Measurements from ENCODE around the gene PDE8A. TPM values are rescaled to one million over a fixed set of nuclear protein-coding genes. Genes with fewer than 3 reads are reported as not detected.

The PDE8A gene
- total RNA-seq, 1 donor from 2014 or later = 22.9 TPM

DNA sequence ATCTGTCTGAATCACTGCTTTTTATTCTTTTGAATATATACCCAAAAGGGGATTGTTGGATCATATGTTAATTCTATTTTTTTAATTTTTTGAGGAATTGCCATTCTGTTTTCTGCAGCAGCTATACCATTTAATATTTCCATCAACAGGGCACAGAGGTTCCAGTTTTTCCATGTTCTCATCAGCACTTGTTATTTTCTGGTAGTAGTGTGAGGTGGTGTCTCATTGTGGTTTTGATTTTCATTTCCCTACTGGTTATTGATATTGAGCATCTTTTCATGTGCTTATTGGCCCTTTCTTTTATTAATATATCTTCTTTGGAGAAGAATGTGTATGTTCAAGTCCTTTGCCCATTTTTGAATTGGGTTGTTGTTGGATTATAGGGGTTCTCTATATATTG lies 68.1 kb downstream of the PDE8A start:
- H3K36me3 ChIP-seq = no peaks in the 10 kb centered on the region
- peaks cover 0 to 2% of the 10 kb centered on the region in 2 donors for H3K4me1 ChIP-seq
- no peaks in the 10 kb centered on the region for H3K27me3 ChIP-seq
- DNase-seq (ENCODE audit: low spot score in 2 of 2) = no peak
- intact Hi-C loops (cut with DNase I) = loop anchor here (10.0 kb wide), 1 partner anchor 185 kb away; no protein-coding TSS in a partner anchor
- H3K4me3 ChIP-seq = no peak overlapping the region
- no peaks in the 10 kb centered on the region for H3K9me3 ChIP-seq
- TF ChIP-seq, protein P1, sequence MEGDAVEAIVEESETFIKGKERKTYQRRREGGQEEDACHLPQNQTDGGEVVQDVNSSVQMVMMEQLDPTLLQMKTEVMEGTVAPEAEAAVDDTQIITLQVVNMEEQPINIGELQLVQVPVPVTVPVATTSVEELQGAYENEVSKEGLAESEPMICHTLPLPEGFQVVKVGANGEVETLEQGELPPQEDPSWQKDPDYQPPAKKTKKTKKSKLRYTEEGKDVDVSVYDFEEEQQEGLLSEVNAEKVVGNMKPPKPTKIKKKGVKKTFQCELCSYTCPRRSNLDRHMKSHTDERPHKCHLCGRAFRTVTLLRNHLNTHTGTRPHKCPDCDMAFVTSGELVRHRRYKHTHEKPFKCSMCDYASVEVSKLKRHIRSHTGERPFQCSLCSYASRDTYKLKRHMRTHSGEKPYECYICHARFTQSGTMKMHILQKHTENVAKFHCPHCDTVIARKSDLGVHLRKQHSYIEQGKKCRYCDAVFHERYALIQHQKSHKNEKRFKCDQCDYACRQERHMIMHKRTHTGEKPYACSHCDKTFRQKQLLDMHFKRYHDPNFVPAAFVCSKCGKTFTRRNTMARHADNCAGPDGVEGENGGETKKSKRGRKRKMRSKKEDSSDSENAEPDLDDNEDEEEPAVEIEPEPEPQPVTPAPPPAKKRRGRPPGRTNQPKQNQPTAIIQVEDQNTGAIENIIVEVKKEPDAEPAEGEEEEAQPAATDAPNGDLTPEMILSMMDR (IDR thresholded peaks at IDR 0.05) = no peak
- no peak overlapping the region for H3K27ac ChIP-seq

DNA sequence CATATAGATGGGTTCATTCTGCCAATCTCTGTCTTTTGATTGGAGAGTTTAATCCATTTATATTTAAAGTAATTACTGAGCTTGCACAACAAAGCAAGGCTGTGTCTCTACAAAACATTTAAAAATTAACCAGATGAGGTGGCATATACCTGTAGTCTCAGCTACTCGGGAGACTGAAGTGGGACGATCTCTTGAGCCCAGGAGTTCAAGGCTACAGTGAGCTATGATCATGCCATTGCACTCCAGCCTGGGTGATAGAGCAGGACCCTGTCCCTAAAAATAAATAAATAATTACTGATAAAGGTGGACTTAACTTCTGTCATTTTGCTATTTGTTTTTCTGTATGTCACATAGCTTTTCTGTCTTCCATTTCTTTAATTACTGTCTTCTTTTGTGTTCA lies 78.1 kb downstream of the PDE8A start:
- Histone ChIP-seq H3K36me3 (no peaks in the 10 kb centered on the region), H3K4me3 (no peak overlapping the region), H3K27me3 (no peaks in the 10 kb centered on the region), H3K27ac (no peak overlapping the region), H3K4me1 (no peaks in the 10 kb centered on the region), H3K9me3 (peaks cover 0 to 7% of the 10 kb centered on the region in 2 donors)
- TF ChIP-seq, protein P1 (IDR thresholded peaks at IDR 0.05) = no peak
- intact Hi-C loops (cut with DNase I) = no loop called here
- DNase-seq (ENCODE audit: low spot score in 2 of 2) = no peak

DNA sequence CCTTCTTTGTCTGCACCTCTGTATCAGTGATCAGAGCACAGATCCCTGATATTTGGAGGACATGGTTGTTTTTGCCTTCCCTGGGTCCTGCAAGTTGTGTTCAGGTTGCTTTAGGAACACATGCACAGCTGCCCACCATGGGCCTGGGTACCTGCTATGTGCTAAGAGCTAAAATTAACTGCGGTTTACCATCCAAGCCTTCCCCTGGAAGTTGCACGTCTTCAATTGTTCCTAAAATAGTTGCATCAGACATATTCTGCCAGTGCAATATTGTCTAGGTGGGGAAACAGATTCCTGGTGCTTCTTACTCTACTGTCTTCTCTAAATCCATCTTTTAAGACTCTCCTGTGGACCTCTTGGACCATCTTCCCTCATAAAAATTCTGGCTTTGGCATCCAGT lies 80.9 kb downstream of the PDE8A start:
- intact Hi-C loops (cut with DNase I) = no loop called here
- TF ChIP-seq, protein P1 (IDR thresholded peaks at IDR 0.05) = no peak
- no peak overlapping the region for H3K4me3 ChIP-seq

DNA sequence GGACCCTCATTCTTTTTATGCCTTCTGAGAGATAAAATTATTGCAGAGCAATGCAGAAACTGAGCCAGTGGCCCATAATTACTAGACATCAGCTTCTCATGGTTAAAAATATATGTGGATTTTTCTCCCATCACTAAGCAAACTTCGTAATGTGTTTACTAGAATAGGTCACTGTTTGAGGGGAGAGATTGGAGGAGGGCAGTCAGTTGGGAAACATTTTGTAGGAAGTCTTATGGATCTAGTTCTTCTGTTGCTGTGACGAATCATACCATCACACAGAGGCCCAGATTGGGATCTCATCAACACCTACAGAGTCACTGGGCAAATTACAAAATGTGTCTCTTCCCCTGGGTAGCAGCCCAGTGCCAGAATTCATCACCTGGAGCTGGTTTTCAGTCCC lies 81.4 kb downstream of the PDE8A start:
- Histone ChIP-seq H3K9me3 (peaks cover 0 to 7% of the 10 kb centered on the region in 2 donors), H3K27me3 (no peaks in the 10 kb centered on the region), H3K4me1 (no peaks in the 10 kb centered on the region), H3K4me3 (no peak overlapping the region), H3K27ac (no peak overlapping the region), H3K36me3 (peaks cover 3 to 6% of the 10 kb centered on the region in 2 donors)
- intact Hi-C loops (cut with DNase I) = no loop called here
- TF ChIP-seq, protein P1 (IDR thresholded peaks at IDR 0.05) = no peak
- no peak for DNase-seq (ENCODE audit: low spot score in 2 of 2)

More for the DNA sequence above, 80.9 kb downstream of the PDE8A start:
- H3K36me3 ChIP-seq = peaks cover 1 to 3% of the 10 kb centered on the region in 2 donors
- H3K27me3 ChIP-seq = no peaks in the 10 kb centered on the region
- peaks cover 0 to 7% of the 10 kb centered on the region in 2 donors for H3K9me3 ChIP-seq
- H3K4me1 ChIP-seq = no peaks in the 10 kb centered on the region
- DNase-seq (ENCODE audit: low spot score in 2 of 2) = no peak
- no peak overlapping the region for H3K27ac ChIP-seq

DNA sequence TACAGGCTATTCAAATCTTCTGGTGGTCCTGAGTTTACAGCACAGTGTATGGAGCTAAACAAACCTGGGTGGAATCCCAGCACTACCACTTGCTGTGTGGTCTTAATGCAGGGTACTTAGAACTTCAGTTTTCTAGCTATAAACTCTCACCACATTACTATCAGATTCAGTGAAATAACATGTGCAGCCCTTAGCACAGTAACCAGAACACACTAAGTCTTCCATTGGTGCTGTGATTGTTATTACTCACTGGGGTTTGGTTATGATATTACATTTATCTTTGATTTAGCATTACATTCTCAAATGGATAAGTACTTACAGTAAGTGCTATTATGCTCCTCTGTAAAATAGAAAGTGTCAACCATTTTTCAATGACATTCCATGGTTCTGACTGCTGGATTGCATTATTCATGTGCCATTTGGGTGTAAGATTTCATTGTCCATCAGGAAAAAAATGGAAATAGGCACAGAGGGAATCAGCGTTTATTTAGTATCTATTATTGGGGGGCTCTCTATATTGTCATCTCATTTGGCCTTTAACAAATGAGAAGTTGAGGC lies 81.9 kb downstream of the PDE8A start:
- Histone ChIP-seq H3K4me1 (no peaks in the 10 kb centered on the region), H3K27me3 (no peaks in the 10 kb centered on the region), H3K36me3 (peaks cover 3 to 12% of the 10 kb centered on the region in 2 donors), H3K27ac (no peak overlapping the region), H3K9me3 (peaks cover 0 to 7% of the 10 kb centered on the region in 2 donors), H3K4me3 (no peak overlapping the region)
- intact Hi-C loops (cut with DNase I) = no loop called here
- TF ChIP-seq, protein P1 (IDR thresholded peaks at IDR 0.05) = no peak
- DNase-seq (ENCODE audit: low spot score in 2 of 2) = no peak

DNA sequence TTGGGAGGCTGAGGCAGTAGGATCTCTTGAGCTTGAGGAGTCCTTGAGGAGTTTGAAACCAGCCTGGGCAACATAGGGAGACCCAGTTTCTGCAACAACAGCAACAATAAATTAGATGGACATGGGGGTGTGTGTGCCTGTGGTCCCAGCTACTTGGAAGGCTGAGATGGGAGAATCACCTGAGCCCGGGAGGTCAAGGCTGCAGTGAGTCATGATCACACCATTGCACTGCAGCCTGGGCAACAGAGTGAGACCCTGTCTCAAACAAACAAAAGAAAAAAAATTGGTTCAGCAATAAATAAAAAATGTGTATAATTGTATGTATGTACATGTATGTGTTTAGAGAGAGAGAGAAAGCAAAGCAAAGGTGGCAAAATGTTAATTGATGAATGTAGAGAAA lies 83.1 kb downstream of the PDE8A start:
- intact Hi-C loops (cut with DNase I) = no loop called here
- no peak for DNase-seq (ENCODE audit: low spot score in 2 of 2)
- H3K36me3 ChIP-seq = peaks cover 3 to 12% of the 10 kb centered on the region in 2 donors
- H3K4me3 ChIP-seq = no peak overlapping the region
- H3K4me1 ChIP-seq = no peaks in the 10 kb centered on the region
- peaks cover 0 to 2% of the 10 kb centered on the region in 2 donors for H3K9me3 ChIP-seq
- no peak overlapping the region for H3K27ac ChIP-seq
- TF ChIP-seq, protein P1 (IDR thresholded peaks at IDR 0.05) = no peak
- no peaks in the 10 kb centered on the region for H3K27me3 ChIP-seq

Data from ascending aorta (tissue), 2 donors.